Amniotic epithelial cell (primary cell): ENCODE data around the gene NFAM1.

Source experiments
- DNase-seq: peaks from one replicate; pipeline ENCODE4 v3.0.0-alpha.2; 2010; ENCODE audit warnings: low read depth

Gene NFAM1

DNA sequence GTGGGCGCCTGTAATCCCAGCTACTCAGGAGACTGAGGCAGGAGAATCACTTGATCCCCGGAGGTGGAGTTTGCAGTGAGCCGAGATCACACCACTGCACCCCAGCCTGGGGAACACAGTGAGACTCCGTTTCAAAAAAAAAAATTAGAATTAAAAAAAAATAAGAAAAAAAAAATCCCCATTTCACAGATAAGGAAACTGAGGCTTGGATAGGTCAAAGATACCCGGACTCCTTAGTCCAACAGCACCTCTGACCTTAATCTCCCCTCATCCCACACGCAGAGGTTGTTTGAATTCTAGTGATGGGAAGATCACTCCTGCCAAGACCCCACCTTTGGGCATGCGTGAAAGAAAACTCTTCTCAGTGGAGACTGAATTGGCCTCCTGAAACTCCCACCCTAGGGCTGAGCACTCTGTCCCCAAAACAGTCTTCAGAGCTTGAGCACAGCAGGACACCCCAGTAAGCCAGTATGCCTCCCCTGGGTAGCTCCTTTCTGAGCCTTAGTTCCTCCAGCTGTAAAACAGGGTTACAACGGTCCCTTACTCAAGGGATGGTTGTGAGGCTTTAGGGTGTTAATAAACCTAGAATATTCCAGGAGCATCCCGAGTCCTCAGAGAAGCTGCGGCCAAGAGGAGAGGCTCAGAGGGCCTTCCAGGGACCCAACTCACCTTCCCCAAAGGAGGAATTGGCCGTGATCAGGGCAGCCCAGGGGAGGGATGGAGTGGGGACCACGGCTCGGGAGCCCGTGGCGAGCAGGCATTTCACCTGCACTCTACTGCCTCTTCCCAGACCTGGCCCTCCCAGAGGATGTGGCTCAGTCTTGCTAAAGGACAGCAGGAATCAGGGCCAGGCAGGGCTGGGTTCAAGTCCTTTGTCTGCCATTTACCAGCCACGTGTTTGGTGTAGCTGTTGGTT lies 73.3 kb downstream of the NFAM1 start:
- DNase-seq, result no peak

DNA sequence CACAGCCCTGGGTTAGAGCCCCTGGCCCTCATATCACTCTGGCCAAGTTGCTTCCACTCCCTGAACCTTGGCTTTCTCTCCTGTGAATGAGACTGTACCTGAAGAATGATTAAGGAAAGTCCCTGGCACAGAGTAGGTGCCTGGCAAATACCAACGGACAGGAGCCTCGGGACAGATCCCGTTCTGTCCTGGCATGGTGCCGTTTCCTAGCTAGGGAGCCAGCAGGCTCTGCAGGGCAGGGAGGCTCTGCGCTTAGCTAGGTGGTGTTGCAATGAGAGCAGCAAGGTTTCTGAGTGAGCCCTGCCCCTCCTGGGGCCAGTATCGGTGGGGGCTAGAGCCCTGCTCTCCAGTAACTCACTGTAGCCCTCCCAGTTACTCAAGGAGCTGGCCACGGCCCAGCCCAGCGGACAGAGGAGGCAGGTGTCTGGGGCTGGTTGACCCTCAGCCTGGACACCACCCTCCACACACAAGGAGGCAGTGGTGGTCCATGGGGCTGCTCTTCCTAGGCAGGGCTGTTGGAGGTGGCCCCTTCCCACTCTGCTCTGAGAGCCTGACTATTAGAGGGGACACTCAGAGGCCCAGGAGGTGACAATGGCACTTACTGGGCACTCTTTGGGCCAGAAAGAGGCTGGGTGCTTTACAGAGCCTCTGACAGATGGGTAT lies 74.4 kb downstream of the NFAM1 start:
- no peak for DNase-seq

- no peak for DNase-seq
These were observed 75.0 kb downstream of the NFAM1 start for GRCh38 chr22:42357221-42357620.

GRCh38 chr22:42356533-42356932 lies 75.7 kb downstream of the NFAM1 start:
- no peak for DNase-seq

- no peak for DNase-seq
These were observed 78.1 kb downstream of the NFAM1 start for GRCh38 chr22:42353883-42354727.

- no peak for DNase-seq
These were observed 81.8 kb downstream of the NFAM1 start for GRCh38 chr22:42350373-42350772.

GRCh38 chr22:42347281-42347824 lies 84.8 kb downstream of the NFAM1 start:
- no peak for DNase-seq

DNA sequence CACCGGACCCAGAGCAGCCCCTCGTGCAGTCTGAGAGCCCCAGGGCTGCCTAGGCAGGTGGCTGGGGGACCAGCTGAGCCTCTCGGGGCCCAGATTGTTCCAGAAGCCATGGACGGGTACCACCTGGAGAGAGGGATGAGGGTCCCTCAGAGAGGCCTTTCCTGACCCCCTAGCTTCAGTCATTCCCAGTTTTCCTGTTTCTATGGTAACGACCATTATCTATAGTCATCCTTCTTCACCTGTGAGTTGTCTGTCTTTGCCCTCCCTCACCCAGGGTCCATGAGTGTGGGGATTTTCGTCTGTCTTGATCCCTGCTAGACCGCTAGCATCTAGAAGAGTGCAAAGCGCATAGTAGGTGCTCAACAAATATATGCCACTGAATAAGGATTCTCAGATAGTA lies 85.5 kb downstream of the NFAM1 start:
- no peak for DNase-seq

GRCh38 chr22:42345458-42345857 lies 86.7 kb downstream of the NFAM1 start:
- DNase-seq, result no peak

DNA sequence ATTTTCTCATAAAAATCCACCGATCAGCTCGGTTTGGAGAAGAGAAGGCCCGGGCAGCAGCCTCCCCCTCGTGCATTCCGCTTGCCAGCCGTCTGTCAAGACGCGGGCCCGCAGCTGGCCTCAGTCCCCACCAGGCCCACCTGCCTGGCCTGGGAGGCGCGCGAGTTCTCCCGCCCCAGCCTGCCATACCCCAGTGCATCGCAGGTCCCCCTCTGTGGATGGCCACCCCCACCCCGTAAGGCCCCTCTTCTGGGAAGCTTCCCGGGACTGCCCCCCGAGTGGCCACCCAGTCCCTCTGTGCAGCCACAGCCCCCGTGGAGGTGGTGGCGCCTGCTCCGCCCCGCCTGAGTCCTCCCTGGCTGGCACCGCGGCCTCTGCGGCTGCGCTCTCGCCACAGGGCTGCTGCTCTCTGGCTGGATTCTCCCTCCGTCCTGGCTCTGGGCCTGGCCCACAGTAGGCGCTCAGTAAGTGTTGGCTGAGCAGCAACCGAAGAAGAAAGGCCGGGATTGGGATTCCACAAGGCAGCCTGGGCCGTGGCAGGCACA lies 87.8 kb downstream of the NFAM1 start:
- DNase-seq, result peak; percentile 37

- DNase-seq, result no peak
These were observed 88.6 kb downstream of the NFAM1 start for GRCh38 chr22:42343531-42344081.

- DNase-seq, result no peak
These were observed 89.1 kb downstream of the NFAM1 start for GRCh38 chr22:42343121-42343454.

DNA sequence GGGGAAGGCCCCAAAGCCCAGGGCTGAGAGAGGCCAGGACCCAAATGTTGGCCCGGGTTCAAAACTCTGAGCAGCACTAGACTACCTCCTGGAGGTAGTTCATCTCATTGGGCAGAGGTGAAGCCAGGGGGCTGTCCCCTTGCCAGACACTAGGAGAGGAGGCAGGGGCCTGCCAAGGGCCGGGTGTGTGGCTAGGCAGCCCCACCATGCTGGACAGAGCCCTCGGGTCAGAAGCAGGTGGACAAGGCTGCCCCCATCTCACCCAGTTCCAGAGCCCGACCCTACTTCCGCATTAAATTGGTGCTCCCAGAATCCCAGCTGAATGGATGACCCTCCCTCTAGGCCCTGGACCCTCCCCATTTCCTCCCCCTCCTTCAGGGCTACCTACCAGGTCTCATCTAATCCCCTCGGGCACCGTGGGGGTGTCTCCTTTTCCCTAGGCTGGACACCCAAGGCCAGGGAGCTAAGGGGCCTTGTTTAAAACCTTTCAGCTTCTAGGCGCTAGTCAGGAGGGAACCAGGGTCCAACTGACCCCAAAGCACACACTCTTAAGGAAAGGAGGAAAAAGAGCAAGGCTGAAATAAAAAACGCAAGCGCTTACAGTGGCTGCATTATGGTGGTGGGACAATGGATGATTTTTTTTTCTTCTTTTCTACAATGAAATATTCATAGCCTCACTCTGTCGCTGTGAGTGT lies 89.6 kb downstream of the NFAM1 start:
- no peak for DNase-seq

- no peak for DNase-seq
These were observed 90.4 kb downstream of the NFAM1 start for GRCh38 chr22:42341779-42342178.

DNA sequence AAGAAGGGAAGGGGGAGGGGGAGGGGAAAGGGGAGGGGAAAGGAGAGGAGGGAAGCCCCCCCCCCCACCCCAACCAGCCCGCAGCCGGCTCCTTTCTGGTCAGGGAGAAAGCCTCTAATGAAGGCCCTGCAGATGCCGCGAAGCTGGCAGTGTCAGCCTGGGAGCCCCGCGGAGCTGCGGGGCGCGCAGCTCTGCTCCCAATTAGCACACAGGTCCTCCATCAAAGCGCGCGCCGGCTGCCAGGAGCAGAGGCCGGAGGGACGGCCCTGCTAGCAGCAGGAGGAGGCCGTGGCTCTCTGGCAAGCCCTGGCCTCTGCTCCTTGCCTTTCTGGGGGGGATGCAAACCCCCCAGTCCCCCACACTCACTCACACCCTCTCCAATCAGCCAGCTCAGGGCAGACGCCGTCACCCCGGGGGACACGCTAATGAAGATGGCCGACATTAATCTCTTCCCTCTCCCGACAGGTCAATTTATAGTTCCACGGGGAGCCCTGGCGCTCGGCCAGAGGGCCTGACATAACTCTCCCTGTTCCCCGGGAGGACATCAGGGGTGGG lies 91.3 kb downstream of the NFAM1 start:
- DNase-seq, result no peak

GRCh38 chr22:42340150-42340549 lies 92.1 kb downstream of the NFAM1 start:
- DNase-seq, result no peak

GRCh38 chr22:42338479-42338878 lies 93.7 kb downstream of the NFAM1 start:
- no peak for DNase-seq

- DNase-seq, result no peak
These were observed 94.8 kb downstream of the NFAM1 start for GRCh38 chr22:42337356-42337755.

DNA sequence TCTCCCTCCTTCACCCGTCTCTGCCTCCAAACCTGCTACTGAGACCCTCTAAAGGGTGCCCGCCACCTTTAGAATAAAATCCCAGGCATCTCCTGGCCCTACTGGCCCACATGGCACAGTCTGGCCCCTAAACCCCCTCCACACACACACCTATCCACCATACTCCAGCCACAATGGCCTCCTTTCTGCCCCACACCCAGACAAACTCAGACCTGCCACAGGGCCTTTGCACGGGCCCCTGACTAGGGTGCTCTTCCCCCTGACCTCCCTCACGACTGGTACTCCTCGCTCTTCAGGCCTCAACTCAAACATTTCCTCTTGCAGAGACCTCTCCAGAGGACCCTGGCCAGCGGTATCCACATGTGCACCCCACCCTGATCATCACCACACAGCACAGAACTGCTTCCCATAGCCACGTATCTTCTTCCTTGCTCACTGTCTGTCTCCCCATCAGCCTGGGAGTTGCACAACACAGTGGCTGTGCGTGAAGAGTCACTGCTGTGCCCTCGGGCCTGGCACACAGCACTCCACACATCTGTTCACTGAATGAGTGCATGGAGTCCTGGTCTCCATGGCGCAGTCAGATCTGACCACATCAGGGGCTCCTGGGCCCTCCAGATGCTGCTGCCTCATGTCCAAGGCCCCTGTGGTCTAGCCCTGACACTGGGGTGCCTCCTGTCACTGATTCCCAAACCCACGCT lies 95.5 kb downstream of the NFAM1 start:
- no peak for DNase-seq

GRCh38 chr22:42335839-42336378 lies 96.3 kb downstream of the NFAM1 start:
- no peak for DNase-seq
